H9 (cell line): Measurements from ENCODE around the gene MGAT4B. TPM values are rescaled to one million over a fixed set of nuclear protein-coding genes. Genes with fewer than 3 reads are reported as not detected.
A peak's percentile ranks its signal among the peaks of the same experiment; 100 is the strongest.

Experiments used
- DNase-seq: peaks from one replicate; pipeline ENCODE4 v3.0.0-alpha.2; 2017
- H2AFZ ChIP-seq: one replicate; pipeline ENCODE4 v1.6.1; 2013; ENCODE audit warnings: mild to moderate bottlenecking, low read length, control low read depth, moderate library complexity
- H2AK5ac ChIP-seq: 2 replicates; pipeline ENCODE4 v1.6.1; 2013; ENCODE audit warnings: low read length, control low read depth, mixed read lengths; ENCODE audit not compliant: insufficient read length
- H2BK120ac ChIP-seq: one replicate; pipeline ENCODE4 v1.6.1; 2013; ENCODE audit warnings: low read depth, mild to moderate bottlenecking, low read length, control low read depth, inconsistent platforms; ENCODE audit not compliant: poor library complexity, severe bottlenecking
- H2BK12ac ChIP-seq: 2 replicates; pipeline ENCODE4 v1.6.1; 2013; ENCODE audit warnings: low read length, control low read depth, mixed read lengths, low read depth; ENCODE audit not compliant: insufficient read length
- H2BK15ac ChIP-seq: 2 replicates; pipeline ENCODE4 v1.6.1; 2013; ENCODE audit warnings: low read depth, low read length, control low read depth
- H2BK20ac ChIP-seq: one replicate; pipeline ENCODE4 v1.6.1; 2013; ENCODE audit warnings: low read depth, mild to moderate bottlenecking, low read length, control low read depth, inconsistent platforms; ENCODE audit not compliant: poor library complexity, severe bottlenecking
- H2BK5ac ChIP-seq: 2 replicates; pipeline ENCODE4 v1.6.1; 2013; ENCODE audit warnings: low read length, control low read depth, mixed read lengths; ENCODE audit not compliant: insufficient read length
- H3K14ac ChIP-seq: 2 replicates; pipeline ENCODE4 v1.6.1; 2013; ENCODE audit warnings: low read length, control low read depth; ENCODE audit not compliant: insufficient read depth
- H3K18ac ChIP-seq: 2 replicates; pipeline ENCODE4 v1.6.1; 2013; ENCODE audit warnings: low read depth, mild to moderate bottlenecking, mixed read lengths, low read length, control low read depth; ENCODE audit not compliant: insufficient read length
- H3K23ac ChIP-seq: 2 replicates; pipeline ENCODE4 v1.6.1; 2013; ENCODE audit warnings: low read length, control low read depth, mixed read lengths, low read depth; ENCODE audit not compliant: insufficient read length
- H3K23me2 ChIP-seq: 2 replicates; pipeline ENCODE4 v1.6.1; 2013; ENCODE audit warnings: low read depth, mild to moderate bottlenecking, mixed read lengths, low read length, control low read depth; ENCODE audit not compliant: insufficient read length, poor library complexity, severe bottlenecking
- H3K27ac ChIP-seq: 2 replicates; pipeline ENCODE4 v1.5.1; 2013; ENCODE audit warnings: low read length, control low read depth, mixed read lengths, low read depth; ENCODE audit not compliant: insufficient read length
- H3K27me3 ChIP-seq: 2 replicates; pipeline ENCODE4 v1.6.1; 2013; ENCODE audit warnings: low read length, control low read depth, inconsistent platforms; ENCODE audit not compliant: insufficient read depth
- H3K4ac ChIP-seq: 2 replicates; pipeline ENCODE4 v1.6.1; 2013; ENCODE audit warnings: low read depth, mild to moderate bottlenecking, control low read depth, inconsistent platforms, low read length, moderate library complexity
- H3K4me1 ChIP-seq: 2 replicates; pipeline ENCODE4 v1.6.1; 2013; ENCODE audit warnings: low read length, control low read depth, inconsistent platforms; ENCODE audit not compliant: insufficient read depth
- H3K4me2 ChIP-seq: 2 replicates; pipeline ENCODE4 v1.6.1; 2013; ENCODE audit warnings: low read length, control low read depth, mixed read lengths; ENCODE audit not compliant: insufficient read length, insufficient read depth
- H3K56ac ChIP-seq: 2 replicates; pipeline ENCODE4 v1.6.1; 2013; ENCODE audit warnings: low read depth, mild to moderate bottlenecking, mixed read lengths, low read length, control low read depth; ENCODE audit not compliant: insufficient read length
- H3K79me1 ChIP-seq: 2 replicates; pipeline ENCODE4 v1.6.1; 2013; ENCODE audit warnings: low read depth, mild to moderate bottlenecking, moderate library complexity, low read length, control low read depth, inconsistent platforms; ENCODE audit not compliant: insufficient read depth, poor library complexity, severe bottlenecking
- H3K79me2 ChIP-seq: 2 replicates; pipeline ENCODE4 v1.6.1; 2013; ENCODE audit warnings: low read length, control low read depth, inconsistent platforms; ENCODE audit not compliant: insufficient read depth
- H3K9ac ChIP-seq: 2 replicates; pipeline ENCODE4 v1.6.1; 2013; ENCODE audit warnings: low read length, control low read depth, mixed read lengths; ENCODE audit not compliant: insufficient read length; ENCODE audit errors: extremely low read depth
- H3K9me3 ChIP-seq: one replicate; pipeline ENCODE4 v1.6.1; 2013; ENCODE audit warnings: low read depth, low read length, inconsistent platforms; ENCODE audit not compliant: control insufficient read depth
- H3T11ph ChIP-seq: one replicate; pipeline ENCODE4 v1.6.1; 2013; ENCODE audit warnings: mild to moderate bottlenecking, low read length, control low read depth, inconsistent platforms
- H4K20me1 ChIP-seq: one replicate; pipeline ENCODE4 v1.6.1; 2013; ENCODE audit not compliant: control insufficient read depth, insufficient read length, insufficient read depth
- H4K5ac ChIP-seq: 2 replicates; pipeline ENCODE4 v1.6.1; 2013; ENCODE audit warnings: low read depth, mild to moderate bottlenecking, mixed read lengths, low read length, control low read depth; ENCODE audit not compliant: insufficient read length
- H4K8ac ChIP-seq: replicated peaks from 2 replicates; pipeline ENCODE4 v1.6.1; 2013; ENCODE audit warnings: low read length, control low read depth, mixed read lengths, low read depth; ENCODE audit not compliant: insufficient read length
- H4K91ac ChIP-seq: 2 replicates; pipeline ENCODE4 v1.6.1; 2013; ENCODE audit warnings: low read depth, mild to moderate bottlenecking, moderate library complexity, mixed read lengths, low read length, control low read depth; ENCODE audit not compliant: insufficient read length
- H3K27ac Mint-ChIP-seq, 3 experiments: 2 replicates in 2 of 3; 3 replicates in 1 of 3; pipeline ENCODE4 v1.8.0; 2020 to 2021; ENCODE audit warnings: mixed read lengths in 3 of 3, mild to moderate bottlenecking in 1 of 3, moderate library complexity in 1 of 3
- H3K27me3 Mint-ChIP-seq: 2 replicates; pipeline ENCODE4 v1.8.0; 2021; ENCODE audit warnings: low read depth, mild to moderate bottlenecking, moderate library complexity, mixed read lengths
- H3K36me3 Mint-ChIP-seq, 3 experiments: 2 replicates in 2 of 3; 3 replicates in 1 of 3; pipeline ENCODE4 v1.8.0; 2020 to 2021; ENCODE audit warnings: low read depth in 3 of 3, mixed read lengths in 3 of 3; ENCODE audit not compliant: insufficient read depth in 1 of 3
- H3K4me1 Mint-ChIP-seq, 2 experiments: 2 replicates each; pipeline ENCODE4 v1.8.0; 2020; ENCODE audit warnings: mixed read lengths in 2 of 2
- H3K4me3 Mint-ChIP-seq, 2 experiments: 2 replicates in 1 of 2; 3 replicates in 1 of 2; pipeline ENCODE4 v1.8.0; 2020 to 2021; ENCODE audit warnings: mild to moderate bottlenecking in 2 of 2, mixed read lengths in 2 of 2, moderate library complexity in 1 of 2
- H3K9me3 Mint-ChIP-seq, 2 experiments: 2 replicates in 1 of 2; 3 replicates in 1 of 2; pipeline ENCODE4 v1.8.0; 2020; ENCODE audit warnings: mild to moderate bottlenecking in 2 of 2, mixed read lengths in 2 of 2, moderate library complexity in 1 of 2
- CTCF ChIP-seq: fragments of 200-600 bp; sonication (generic); conservative IDR thresholded peaks from 3 replicates; pipeline ENCODE4 v1.8.0; 2021; ENCODE audit warnings: antibody characterized with exemption, mild to moderate bottlenecking
- WGBS: extraction: QIAGEN DNeasy Blood & Tissue Kit; methylation state at CpG from one replicate; pipeline ENCODE4 v1.1.7; 2013; ENCODE audit warnings: missing lambda C conversion rate, low lambda C conversion rate, mixed read lengths; ENCODE audit not compliant: insufficient read length; ENCODE audit errors: extremely low coverage; 5-methylcytosine and 5-hydroxymethylcytosine counted together
- total RNA-seq: library from RNA; stranded (reverse); gene quantifications from 2 replicates; pipeline ENCODE4 v1.2.1, GENCODE V29; 2021

The MGAT4B gene
- total RNA-seq, 1 experiment from 2014 or later: 147 TPM

- Histone ChIP-seq H3K23me2 (peaks cover 5% of the 10 kb centered on the region), H2BK12ac (no peak overlapping the region), H3K18ac (no peak overlapping the region), H4K5ac (no peak overlapping the region), H3K79me1 (peaks cover 5% of the 10 kb centered on the region), H2AK5ac (no peak overlapping the region), H3K4ac (no peak overlapping the region), H4K91ac (no peak overlapping the region), H2BK15ac (no peak overlapping the region), H3K9ac (no peak overlapping the region), H4K20me1 (no peaks in the 10 kb centered on the region), H2BK5ac (no peak overlapping the region), H3K27me3 (no peaks in the 10 kb centered on the region), H3K4me1 (no peaks in the 10 kb centered on the region), H3K56ac (no peak overlapping the region), H4K8ac (no peak overlapping the region), H2AFZ (no peak overlapping the region), H3K14ac (no peak overlapping the region), H2BK120ac (no peak overlapping the region), H3K9me3 (no peaks in the 10 kb centered on the region), H3K27ac (no peak overlapping the region), H3K23ac (no peak overlapping the region), H3T11ph (no peak overlapping the region), H2BK20ac (no peak overlapping the region), H3K4me2 (no peak overlapping the region), H3K79me2 (no peaks in the 10 kb centered on the region; the same call in 1 of the 2 replicates)
- Mint-ChIP-seq H3K4me3 (peak overlapping the region in 1 of 2 experiments; percentile 57; a peak in 1 of 5 replicates), H3K27ac (no peak overlapping the region), H3K4me1 (peaks cover 28 to 39% of the 10 kb centered on the region in 2 experiments), H3K9me3 (no peaks in the 10 kb centered on the region), H3K27me3 (no peaks in the 10 kb centered on the region), H3K36me3 (peaks cover 15 to 34% (median 28%) of the 10 kb centered on the region in 3 experiments; a peak in 6 of 7 replicates)
- DNase-seq: no peak
- WGBS: no CpG with 5 or more reads among the region's 11 CpGs
- TF ChIP-seq CTCF: no peak
Measured at GRCh38 chr5:179802950-179803562, 3.6 kb downstream of the MGAT4B start.
